ENCODE measurements around the gene BABAM2.

GRCh38 chr2:28340312-28341202, 450.0 kb downstream of the BABAM2 start:
- no peak for TF ChIP-seq POLR2AphosphoS5 (IDR thresholded peaks at IDR 0.05; ENCODE audit: insufficient read depth in 1 of 2, low read depth in 1 of 2)
- TF ChIP-seq, protein P1, sequence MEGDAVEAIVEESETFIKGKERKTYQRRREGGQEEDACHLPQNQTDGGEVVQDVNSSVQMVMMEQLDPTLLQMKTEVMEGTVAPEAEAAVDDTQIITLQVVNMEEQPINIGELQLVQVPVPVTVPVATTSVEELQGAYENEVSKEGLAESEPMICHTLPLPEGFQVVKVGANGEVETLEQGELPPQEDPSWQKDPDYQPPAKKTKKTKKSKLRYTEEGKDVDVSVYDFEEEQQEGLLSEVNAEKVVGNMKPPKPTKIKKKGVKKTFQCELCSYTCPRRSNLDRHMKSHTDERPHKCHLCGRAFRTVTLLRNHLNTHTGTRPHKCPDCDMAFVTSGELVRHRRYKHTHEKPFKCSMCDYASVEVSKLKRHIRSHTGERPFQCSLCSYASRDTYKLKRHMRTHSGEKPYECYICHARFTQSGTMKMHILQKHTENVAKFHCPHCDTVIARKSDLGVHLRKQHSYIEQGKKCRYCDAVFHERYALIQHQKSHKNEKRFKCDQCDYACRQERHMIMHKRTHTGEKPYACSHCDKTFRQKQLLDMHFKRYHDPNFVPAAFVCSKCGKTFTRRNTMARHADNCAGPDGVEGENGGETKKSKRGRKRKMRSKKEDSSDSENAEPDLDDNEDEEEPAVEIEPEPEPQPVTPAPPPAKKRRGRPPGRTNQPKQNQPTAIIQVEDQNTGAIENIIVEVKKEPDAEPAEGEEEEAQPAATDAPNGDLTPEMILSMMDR (IDR thresholded peaks at IDR 0.05) = no peak
- TF ChIP-seq POLR2A (IDR thresholded peaks at IDR 0.05) = no peak

All from vagina (tissue), 2 donors.